Measurements from ENCODE around the gene TPI1. TPM values are rescaled to one million over a fixed set of nuclear protein-coding genes. Genes with fewer than 3 reads are reported as not detected.

TPI1 gene
- total RNA-seq, 1 experiment from 2014 or later, result 549 TPM

DNA sequence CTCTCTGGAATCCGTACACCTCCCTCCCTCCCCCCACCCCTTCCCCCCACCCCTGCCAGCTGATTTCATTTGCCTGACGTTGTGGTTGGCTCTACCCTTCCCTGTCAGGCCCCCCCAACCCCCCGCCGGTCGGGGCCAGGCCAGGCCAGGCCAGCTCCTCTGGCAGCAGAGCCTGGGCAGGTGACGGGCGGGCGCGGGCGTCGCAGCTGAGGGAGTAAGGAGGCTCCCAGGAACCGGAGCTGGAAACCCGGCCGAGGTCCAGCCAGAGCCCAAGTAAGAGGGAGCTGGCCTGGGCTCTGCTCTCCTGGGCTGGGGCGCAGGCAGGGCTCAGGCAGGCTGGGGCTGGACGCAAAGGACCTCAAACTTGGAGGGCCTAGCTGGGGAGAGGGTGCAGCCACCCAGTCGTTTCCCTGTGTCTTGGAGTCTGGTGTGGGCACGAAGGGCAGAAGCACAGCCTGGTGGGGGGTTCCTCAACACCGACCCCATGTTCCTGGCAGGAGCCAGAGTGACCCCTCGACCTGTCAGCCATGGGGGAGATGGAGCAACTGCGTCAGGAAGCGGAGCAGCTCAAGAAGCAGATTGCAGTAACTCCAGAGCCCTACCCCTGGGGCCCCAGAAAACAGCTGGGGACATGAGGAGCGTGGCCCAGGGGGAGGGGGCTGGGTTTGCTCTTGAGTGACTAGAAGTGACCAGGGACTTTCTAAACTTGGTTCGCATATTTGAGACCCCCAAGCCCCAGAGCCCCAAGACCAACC, 26.4 kb upstream of the TPI1 start, which contains the start of gene GNB3:
Gene GNB3 (plus strand): TSS at position 165 of the 755 bp plus-strand sequence. CDS start 363 bp downstream, at position 528.
- H3K27ac Mint-ChIP-seq (ENCODE audit: low read depth, unreplicated experiment), result no peak within 1 kb of the TSS
- CTCF ChIA-PET, result interaction anchor here (0.6 to 3.1 kb wide), 6 partner anchors 8 to 826 kb away, joined by 3 to 18 read pairs (median 4); partner anchors contain the start of genes MLF2 and SPSB2

DNA sequence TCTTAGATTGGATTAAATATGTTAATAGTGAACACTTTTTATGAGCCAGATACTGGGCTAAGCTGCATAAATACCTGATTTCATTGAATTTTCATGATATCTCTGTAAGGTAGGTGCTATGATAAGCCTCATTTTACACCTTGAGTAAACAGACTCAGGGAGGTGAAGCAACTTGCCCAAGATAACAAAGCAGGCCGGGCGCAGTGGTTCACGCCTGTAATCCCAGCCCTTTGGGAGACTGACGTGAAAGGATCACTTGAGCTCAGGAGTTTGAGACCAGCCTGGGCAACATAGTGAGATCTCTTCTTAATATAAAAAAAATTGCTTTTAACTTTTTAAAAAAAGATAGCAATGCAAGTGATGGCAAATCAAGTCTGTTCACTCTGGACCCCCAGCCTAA, 25.3 kb upstream of the TPI1 start:
- intact Hi-C loops (cut with micrococcal nuclease), result no loop called here
- ChIA-PET CTCF (interaction anchor here (0.6 to 1.2 kb wide), 4 partner anchors 9 to 819 kb away, joined by 3 to 8 read pairs (median 4); no protein-coding TSS in a partner anchor), POLR2A (interaction anchor here (0.9 to 1.2 kb wide), 2 partner anchors 9 to 10 kb away, joined by 3 to 4 read pairs; partner anchors contain the start of gene CDCA3)
- no peak for DNase-seq (ENCODE audit: unreplicated experiment)
- no peak overlapping the region for H3K27ac Mint-ChIP-seq (ENCODE audit: low read depth, unreplicated experiment)
- H3K36me3 Mint-ChIP-seq (ENCODE audit: insufficient read depth, unreplicated experiment), result no peaks in the 10 kb centered on the region
- no peaks in the 10 kb centered on the region for H3K27me3 Mint-ChIP-seq (ENCODE audit: insufficient read depth, unreplicated experiment)
- no peaks in the 10 kb centered on the region for H3K9me3 Mint-ChIP-seq (ENCODE audit: unreplicated experiment)
- no peaks in the 10 kb centered on the region for H3K4me1 Mint-ChIP-seq (ENCODE audit: insufficient read depth, unreplicated experiment)
- BruUV-seq (replicated peaks), result no TSS peak
- TF ChIP-seq, protein P1, sequence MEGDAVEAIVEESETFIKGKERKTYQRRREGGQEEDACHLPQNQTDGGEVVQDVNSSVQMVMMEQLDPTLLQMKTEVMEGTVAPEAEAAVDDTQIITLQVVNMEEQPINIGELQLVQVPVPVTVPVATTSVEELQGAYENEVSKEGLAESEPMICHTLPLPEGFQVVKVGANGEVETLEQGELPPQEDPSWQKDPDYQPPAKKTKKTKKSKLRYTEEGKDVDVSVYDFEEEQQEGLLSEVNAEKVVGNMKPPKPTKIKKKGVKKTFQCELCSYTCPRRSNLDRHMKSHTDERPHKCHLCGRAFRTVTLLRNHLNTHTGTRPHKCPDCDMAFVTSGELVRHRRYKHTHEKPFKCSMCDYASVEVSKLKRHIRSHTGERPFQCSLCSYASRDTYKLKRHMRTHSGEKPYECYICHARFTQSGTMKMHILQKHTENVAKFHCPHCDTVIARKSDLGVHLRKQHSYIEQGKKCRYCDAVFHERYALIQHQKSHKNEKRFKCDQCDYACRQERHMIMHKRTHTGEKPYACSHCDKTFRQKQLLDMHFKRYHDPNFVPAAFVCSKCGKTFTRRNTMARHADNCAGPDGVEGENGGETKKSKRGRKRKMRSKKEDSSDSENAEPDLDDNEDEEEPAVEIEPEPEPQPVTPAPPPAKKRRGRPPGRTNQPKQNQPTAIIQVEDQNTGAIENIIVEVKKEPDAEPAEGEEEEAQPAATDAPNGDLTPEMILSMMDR (IDR thresholded peaks at IDR 0.05; ENCODE audit: unreplicated experiment), result no peak
- no peak overlapping the region for H3K4me3 Mint-ChIP-seq (ENCODE audit: unreplicated experiment)

More for the DNA sequence above, 26.4 kb upstream of the TPI1 start, which contains the start of gene GNB3:
- no TSS peak for BruUV-seq (replicated peaks)
- no peak for DNase-seq (ENCODE audit: unreplicated experiment)
- H3K36me3 Mint-ChIP-seq (ENCODE audit: insufficient read depth, unreplicated experiment), result no peaks in the 10 kb centered on the region
- POLR2A ChIA-PET, result interaction anchor here (0.8 to 1.6 kb wide), 3 partner anchors 9 to 27 kb away, joined by 3 to 6 read pairs (median 3); partner anchors contain the start of gene USP5
- no peaks in the 10 kb centered on the region for H3K9me3 Mint-ChIP-seq (ENCODE audit: unreplicated experiment)
- intact Hi-C loops (cut with micrococcal nuclease), result no loop called here
- H3K4me3 Mint-ChIP-seq (ENCODE audit: unreplicated experiment), result no peak within 1 kb of the TSS
- H3K27me3 Mint-ChIP-seq (ENCODE audit: insufficient read depth, unreplicated experiment), result no peaks in the 10 kb centered on the region
- TF ChIP-seq, protein P1 (IDR thresholded peaks at IDR 0.05; ENCODE audit: unreplicated experiment), result no peak
- no peaks in the 10 kb centered on the region for H3K4me1 Mint-ChIP-seq (ENCODE audit: insufficient read depth, unreplicated experiment)

DNA sequence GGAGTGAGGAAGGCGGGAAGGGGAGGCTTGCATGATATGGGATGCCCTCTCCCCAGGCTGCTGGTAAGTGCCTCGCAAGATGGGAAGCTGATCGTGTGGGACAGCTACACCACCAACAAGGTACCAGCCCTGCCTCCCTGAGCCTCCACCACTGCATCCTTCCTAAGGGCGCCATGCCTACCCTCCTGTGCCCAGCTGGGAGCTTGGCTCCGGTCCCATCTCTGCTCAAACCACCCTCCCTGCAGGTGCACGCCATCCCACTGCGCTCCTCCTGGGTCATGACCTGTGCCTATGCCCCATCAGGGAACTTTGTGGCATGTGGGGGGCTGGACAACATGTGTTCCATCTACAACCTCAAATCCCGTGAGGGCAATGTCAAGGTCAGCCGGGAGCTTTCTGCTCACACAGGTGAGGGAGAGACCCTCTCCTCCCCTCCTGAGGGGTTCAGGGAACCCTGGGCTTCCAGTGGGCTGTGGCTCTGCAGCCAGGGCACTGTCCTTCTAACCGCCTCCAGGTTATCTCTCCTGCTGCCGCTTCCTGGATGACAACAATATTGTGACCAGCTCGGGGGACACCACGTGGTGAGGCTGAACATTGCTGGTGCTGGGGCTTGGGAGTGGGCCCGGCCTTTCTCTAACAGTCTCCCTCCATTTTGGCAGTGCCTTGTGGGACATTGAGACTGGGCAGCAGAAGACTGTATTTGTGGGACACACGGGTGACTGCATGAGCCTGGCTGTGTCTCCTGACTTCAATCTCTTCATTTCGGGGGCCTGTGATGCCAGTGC, 24.0 kb upstream of the TPI1 start:
- no peak overlapping the region for H3K4me3 Mint-ChIP-seq (ENCODE audit: unreplicated experiment)
- TF ChIP-seq, protein P1 (IDR thresholded peaks at IDR 0.05; ENCODE audit: unreplicated experiment), result no peak
- no peaks in the 10 kb centered on the region for H3K36me3 Mint-ChIP-seq (ENCODE audit: insufficient read depth, unreplicated experiment)
- intact Hi-C loops (cut with micrococcal nuclease), result no loop called here
- no peaks in the 10 kb centered on the region for H3K4me1 Mint-ChIP-seq (ENCODE audit: insufficient read depth, unreplicated experiment)
- POLR2A ChIA-PET, result no interaction called here
- H3K27ac Mint-ChIP-seq (ENCODE audit: low read depth, unreplicated experiment), result no peak overlapping the region
- no TSS peak for BruUV-seq (replicated peaks)
- H3K27me3 Mint-ChIP-seq (ENCODE audit: insufficient read depth, unreplicated experiment), result no peaks in the 10 kb centered on the region
- CTCF ChIA-PET, result interaction anchor here (0.6 to 1.8 kb wide), 6 partner anchors 8 to 88 kb away, joined by 3 to 5 read pairs (median 4); no protein-coding TSS in a partner anchor
- no peaks in the 10 kb centered on the region for H3K9me3 Mint-ChIP-seq (ENCODE audit: unreplicated experiment)
- DNase-seq (ENCODE audit: unreplicated experiment), result no peak

DNA sequence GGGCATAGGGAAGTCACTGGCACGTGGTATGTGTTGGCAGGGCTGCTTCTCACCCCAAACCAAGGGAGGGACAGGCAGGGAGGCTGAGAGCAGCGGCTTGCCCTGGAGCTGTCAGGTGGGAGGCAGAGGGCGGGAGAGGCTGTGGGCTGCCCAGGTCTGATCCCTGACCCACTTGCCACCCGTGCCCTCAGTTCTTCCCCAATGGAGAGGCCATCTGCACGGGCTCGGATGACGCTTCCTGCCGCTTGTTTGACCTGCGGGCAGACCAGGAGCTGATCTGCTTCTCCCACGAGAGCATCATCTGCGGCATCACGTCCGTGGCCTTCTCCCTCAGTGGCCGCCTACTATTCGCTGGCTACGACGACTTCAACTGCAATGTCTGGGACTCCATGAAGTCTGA, 21.9 kb upstream of the TPI1 start:
- H3K27me3 Mint-ChIP-seq (ENCODE audit: insufficient read depth, unreplicated experiment), result no peaks in the 10 kb centered on the region
- peaks cover 13% of the 10 kb centered on the region for H3K4me1 Mint-ChIP-seq (ENCODE audit: insufficient read depth, unreplicated experiment)
- H3K36me3 Mint-ChIP-seq (ENCODE audit: insufficient read depth, unreplicated experiment), result peaks cover 7% of the 10 kb centered on the region
- no peak for DNase-seq (ENCODE audit: unreplicated experiment)
- H3K4me3 Mint-ChIP-seq (ENCODE audit: unreplicated experiment), result no peak overlapping the region
- TF ChIP-seq, protein P1 (IDR thresholded peaks at IDR 0.05; ENCODE audit: unreplicated experiment), result no peak
- no TSS peak for BruUV-seq (replicated peaks)
- intact Hi-C loops (cut with micrococcal nuclease), result no loop called here
- POLR2A ChIA-PET, result no interaction called here
- CTCF ChIA-PET, result interaction anchor here (0.6 kb wide), 1 partner anchor 86 kb away, joined by 3 read pairs; no protein-coding TSS in a partner anchor
- H3K9me3 Mint-ChIP-seq (ENCODE audit: unreplicated experiment), result no peaks in the 10 kb centered on the region
- no peak overlapping the region for H3K27ac Mint-ChIP-seq (ENCODE audit: low read depth, unreplicated experiment)

Data from MCF 10A (cell line).